HepG2 (cell line): ENCODE data around the gene MEIOC. TPM values are rescaled to one million over a fixed set of nuclear protein-coding genes. Genes with fewer than 3 reads are reported as not detected.

ENCODE experiments used
- ATF4 ChIP-seq, 2 experiments: fragments of 450-650 bp in 1 of 2; sonication (generic) in 1 of 2; formaldehyde crosslinking; IDR thresholded peaks; 2 replicates each; pipeline versions ENCODE4 v1.5.0 to v1.8.0; 2020 to 2022; ENCODE audit warnings: mild to moderate bottlenecking in 1 of 2, missing genetic modification reagents in 1 of 2
- IRF1 ChIP-seq: sonication (generic); formaldehyde crosslinking; IDR thresholded peaks from 2 replicates; pipeline ENCODE4 v1.4.0; 2020; ENCODE audit warnings: low read depth, mild to moderate bottlenecking, missing genetic modification reagents
- NCOR1 ChIP-seq: fragments of 200-600 bp; sonication (generic); IDR thresholded peaks from 2 replicates; pipeline ENCODE4 v1.7.0; 2017; ENCODE audit warnings: antibody characterized with exemption, low read length, borderline replicate concordance
- RBM39 ChIP-seq: fragments of 200-400 bp; formaldehyde crosslinking; IDR thresholded peaks from one replicate; pipeline ENCODE4 v1.6.1; 2018; ENCODE audit warnings: antibody characterized with exemption, mild to moderate bottlenecking, low read depth, low read length; ENCODE audit not compliant: poor library complexity, severe bottlenecking
- STAT6 ChIP-seq: sonication (generic); formaldehyde crosslinking; IDR thresholded peaks from 2 replicates; pipeline ENCODE4 v1.4.0; 2020; ENCODE audit warnings: missing genetic modification reagents, mild to moderate bottlenecking, borderline replicate concordance
- THYN1 ChIP-seq: sonication (generic); formaldehyde crosslinking; IDR thresholded peaks from 2 replicates; pipeline ENCODE4 v1.8.1; 2023; ENCODE audit warnings: low read depth, mild to moderate bottlenecking, moderate library complexity, missing genetic modification reagents, borderline replicate concordance
- TRAFD1 ChIP-seq: sonication (generic); formaldehyde crosslinking; IDR thresholded peaks from 2 replicates; pipeline ENCODE4 v1.5.1; 2020; ENCODE audit warnings: missing genetic modification reagents, mild to moderate bottlenecking, borderline replicate concordance
- WIZ ChIP-seq: sonication (generic); formaldehyde crosslinking; IDR thresholded peaks from 2 replicates; pipeline ENCODE4 v1.5.1; 2020; ENCODE audit warnings: mild to moderate bottlenecking, missing genetic modification reagents
- ZNF138 ChIP-seq: sonication (generic); formaldehyde crosslinking; IDR thresholded peaks from 2 replicates; pipeline ENCODE4 v1.5.0; 2020; ENCODE audit warnings: mild to moderate bottlenecking, low read depth, missing genetic modification reagents
- ZNF17 ChIP-seq: sonication (generic); formaldehyde crosslinking; IDR thresholded peaks from 2 replicates; pipeline ENCODE4 v1.5.0; 2020; ENCODE audit warnings: mild to moderate bottlenecking, missing genetic modification reagents
- ZNF251 ChIP-seq: sonication (generic); formaldehyde crosslinking; IDR thresholded peaks from 2 replicates; pipeline ENCODE4 v1.9.0; 2021; ENCODE audit warnings: mild to moderate bottlenecking, missing genetic modification reagents
- ZNF30 ChIP-seq: sonication (generic); formaldehyde crosslinking; IDR thresholded peaks from 2 replicates; pipeline ENCODE4 v1.5.0; 2020; ENCODE audit warnings: mild to moderate bottlenecking, missing genetic modification reagents
- ZNF367 ChIP-seq: sonication (generic); formaldehyde crosslinking; IDR thresholded peaks from 2 replicates; pipeline ENCODE4 v1.4.0; 2020; ENCODE audit warnings: missing genetic modification reagents, borderline replicate concordance
- polyA plus RNA-seq, 8 experiments: library from polyadenylated mRNA; depleted of rRNA in 3 of 8; stranded (reverse) in 7 of 8; unstranded in 1 of 8; fragments of >200 nt; fragmentation: Illumina TruSeq in 4 of 8; extraction: Trizol in 4 of 8; gene quantifications; 2 replicates each; pipeline versions ENCODE4 v1.2.1 to v1.2.3, GENCODE V29; 2011 to 2016; ENCODE audit warnings: low read depth in 4 of 8, missing spikeins in 1 of 8, mixed read lengths in 1 of 8; ENCODE audit not compliant: insufficient read depth in 1 of 8
- total RNA-seq, 5 experiments: library from RNA; depleted of rRNA; stranded (reverse); fragments of >200 nt; fragmentation: Illumina TruSeq; extraction: Trizol; gene quantifications; 2 replicates each; pipeline ENCODE4 v1.2.3, GENCODE V29; 2016; ENCODE audit warnings: low read depth in 1 of 5
- TF ChIP-seq, protein P1 (sequence below): sonication (generic); formaldehyde crosslinking; IDR thresholded peaks from 2 replicates; pipeline ENCODE4 v1.4.0; 2020; ENCODE audit warnings: missing genetic modification reagents; ENCODE audit errors: not compliant biosample characterization
- TF ChIP-seq, protein P2 (sequence below): IDR thresholded peaks from 2 replicates; pipeline ENCODE4 v1.6.1; 2016; ENCODE audit warnings: low read depth, control low read depth

Gene MEIOC
- total and polyA plus RNA-seq, 2 of the 13 experiments (the other 11 are each of a cell fraction or from before 2014, with no cell fraction given) = 0.04 to 0.15 TPM

- TF ChIP-seq, protein P1, sequence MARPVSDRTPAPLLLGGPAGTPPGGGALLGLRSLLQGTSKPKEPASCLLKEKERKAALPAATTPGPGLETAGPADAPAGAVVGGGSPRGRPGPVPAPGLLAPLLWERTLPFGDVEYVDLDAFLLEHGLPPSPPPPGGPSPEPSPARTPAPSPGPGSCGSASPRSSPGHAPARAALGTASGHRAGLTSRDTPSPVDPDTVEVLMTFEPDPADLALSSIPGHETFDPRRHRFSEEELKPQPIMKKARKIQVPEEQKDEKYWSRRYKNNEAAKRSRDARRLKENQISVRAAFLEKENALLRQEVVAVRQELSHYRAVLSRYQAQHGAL (CRISPR knock-in tag) = no peak
- TF ChIP-seq WIZ (CRISPR knock-in tag) (no peak), ZNF367 (CRISPR knock-in tag) (no peak; the same call in 1 of the 2 replicates), TRAFD1 (CRISPR knock-in tag) (no peak), THYN1 (CRISPR knock-in tag) (peak; percentile 95; the same call in 1 of the 2 replicates), IRF1 (no peak), RBM39 (peak; percentile 29), ZNF138 (no peak), ZNF251 (CRISPR knock-in tag) (no peak), ATF4 (CRISPR knock-in tag; IDR thresholded peaks at IDR 0.05) (peak in 1 of 2 experiments; percentile 62; a peak in 1 of 4 replicates), ZNF30 (CRISPR knock-in tag) (peak; percentile 18; the same call in 1 of the 2 replicates), STAT6 (peak; percentile 62; the same call in 1 of the 2 replicates), ZNF17 (CRISPR knock-in tag) (no peak), NCOR1 (peak; percentile 56; the same call in 1 of the 2 replicates)
- TF ChIP-seq, protein P2, sequence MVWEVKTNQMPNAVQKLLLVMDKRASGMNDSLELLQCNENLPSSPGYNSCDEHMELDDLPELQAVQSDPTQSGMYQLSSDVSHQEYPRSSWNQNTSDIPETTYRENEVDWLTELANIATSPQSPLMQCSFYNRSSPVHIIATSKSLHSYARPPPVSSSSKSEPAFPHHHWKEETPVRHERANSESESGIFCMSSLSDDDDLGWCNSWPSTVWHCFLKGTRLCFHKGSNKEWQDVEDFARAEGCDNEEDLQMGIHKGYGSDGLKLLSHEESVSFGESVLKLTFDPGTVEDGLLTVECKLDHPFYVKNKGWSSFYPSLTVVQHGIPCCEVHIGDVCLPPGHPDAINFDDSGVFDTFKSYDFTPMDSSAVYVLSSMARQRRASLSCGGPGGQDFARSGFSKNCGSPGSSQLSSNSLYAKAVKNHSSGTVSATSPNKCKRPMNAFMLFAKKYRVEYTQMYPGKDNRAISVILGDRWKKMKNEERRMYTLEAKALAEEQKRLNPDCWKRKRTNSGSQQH = peak; percentile 94
These were observed 52.4 kb downstream of the MEIOC start, which contains the start of gene DBF4B (continued) for GRCh38 chr17:44708401-44709263.
